Activated CD8-positive, alpha-beta T cell treated with anti-CD3 and anti-CD28 coated beads, Interleukin-2, amount 10 ng/mL, durations not matched to agents 7 days and 5 days (primary cell): ENCODE measurements around the gene VWA2. TPM values are rescaled to one million over a fixed set of nuclear protein-coding genes. Genes with fewer than 3 reads are reported as not detected.

ENCODE experiments used
- ATAC-seq: fragments of 150-1000 bp; cut with Tn5 transposase; one replicate; pipeline ENCODE4 v1.10.0; 2021; ENCODE audit warnings: moderate library complexity
- CTCF ChIA-PET: fragments of 350-600 bp; sonication (Branson Sonifier 250); formaldehyde crosslinking; loops from one replicate; lab custom pipeline; 2021; ENCODE audit warnings: antibody characterized with exemption; lab: Charles Lee
- POLR2A ChIA-PET: fragments of 350-600 bp; sonication (Branson Sonifier 250); formaldehyde crosslinking; loops from one replicate; lab custom pipeline; 2021; ENCODE audit warnings: antibody characterized with exemption; lab: Charles Lee
- DNase-seq: peaks from one replicate; pipeline ENCODE4 v3.0.0-alpha.2; 2020
- H3K27ac Mint-ChIP-seq: one replicate; pipeline ENCODE4 v1.8.0; 2021; ENCODE audit warnings: mild to moderate bottlenecking, mixed read lengths
- H3K27me3 Mint-ChIP-seq: one replicate; pipeline ENCODE4 v1.8.0; 2021; ENCODE audit warnings: low read depth, mixed read lengths
- H3K36me3 Mint-ChIP-seq: one replicate; pipeline ENCODE4 v1.8.0; 2021; ENCODE audit warnings: low read depth, mixed read lengths
- H3K4me1 Mint-ChIP-seq: one replicate; pipeline ENCODE4 v1.8.0; 2021; ENCODE audit warnings: low read depth, mixed read lengths
- H3K4me3 Mint-ChIP-seq: one replicate; pipeline ENCODE4 v1.8.0; 2021; ENCODE audit warnings: mild to moderate bottlenecking, mixed read lengths
- H3K9me3 Mint-ChIP-seq: one replicate; pipeline ENCODE4 v1.8.0; 2022; ENCODE audit warnings: mixed read lengths; ENCODE audit not compliant: insufficient read depth
- total RNA-seq, 2 experiments: library from RNA; stranded (reverse); gene quantifications; one replicate each; pipeline ENCODE4 v1.2.3, GENCODE V29; 2021

The VWA2 gene
- total RNA-seq, 2 experiments from 2014 or later = not detected

- Mint-ChIP-seq H3K9me3 (no peaks in the 10 kb centered on the region), H3K36me3 (no peaks in the 10 kb centered on the region), H3K27me3 (peaks cover 13% of the 10 kb centered on the region), H3K4me3 (no peak overlapping the region), H3K27ac (no peak overlapping the region), H3K4me1 (no peaks in the 10 kb centered on the region)
- CTCF ChIA-PET = no interaction called here
- DNase-seq (no peak), ATAC-seq (no peak)
- POLR2A ChIA-PET = no interaction called here
These were observed 11.2 kb downstream of the VWA2 start for GRCh38 chr10:114250236-114250635.

GRCh38 chr10:114250716-114251115, 11.7 kb downstream of the VWA2 start:
- POLR2A ChIA-PET = no interaction called here
- CTCF ChIA-PET = no interaction called here
- H3K36me3 Mint-ChIP-seq = no peaks in the 10 kb centered on the region
- no peaks in the 10 kb centered on the region for H3K4me1 Mint-ChIP-seq
- DNase-seq (no peak), ATAC-seq (no peak)
- H3K9me3 Mint-ChIP-seq = no peaks in the 10 kb centered on the region
- peaks cover 9% of the 10 kb centered on the region for H3K27me3 Mint-ChIP-seq
- H3K4me3 Mint-ChIP-seq = no peak overlapping the region
- H3K27ac Mint-ChIP-seq = no peak overlapping the region

GRCh38 chr10:114252092-114252491, 13.0 kb downstream of the VWA2 start:
- peaks cover 9% of the 10 kb centered on the region for H3K27me3 Mint-ChIP-seq
- H3K4me1 Mint-ChIP-seq = no peaks in the 10 kb centered on the region
- no peak overlapping the region for H3K27ac Mint-ChIP-seq
- no peaks in the 10 kb centered on the region for H3K36me3 Mint-ChIP-seq
- ATAC-seq (peak; percentile 28), DNase-seq (no peak)
- H3K9me3 Mint-ChIP-seq = no peaks in the 10 kb centered on the region
- POLR2A ChIA-PET = no interaction called here
- H3K4me3 Mint-ChIP-seq = no peak overlapping the region
- CTCF ChIA-PET = no interaction called here

GRCh38 chr10:114252883-114253282, 13.8 kb downstream of the VWA2 start:
- ATAC-seq (peak; percentile 46), DNase-seq (no peak)
- Mint-ChIP-seq H3K9me3 (no peaks in the 10 kb centered on the region), H3K4me1 (no peaks in the 10 kb centered on the region), H3K4me3 (no peak overlapping the region), H3K27ac (no peak overlapping the region), H3K27me3 (peaks cover 9% of the 10 kb centered on the region), H3K36me3 (no peaks in the 10 kb centered on the region)
- ChIA-PET POLR2A (no interaction called here), CTCF (interaction anchor here (1.3 kb wide), 1 partner anchor 185 kb away, joined by 3 read pairs; no protein-coding TSS in a partner anchor)

GRCh38 chr10:114255227-114255626, 16.2 kb downstream of the VWA2 start:
- ChIA-PET POLR2A (no interaction called here), CTCF (no interaction called here)
- ATAC-seq = no peak
- no peak for DNase-seq
- no peaks in the 10 kb centered on the region for H3K4me1 Mint-ChIP-seq
- H3K9me3 Mint-ChIP-seq = no peaks in the 10 kb centered on the region
- no peak overlapping the region for H3K4me3 Mint-ChIP-seq
- no peak overlapping the region for H3K27ac Mint-ChIP-seq
- peaks cover 3% of the 10 kb centered on the region for H3K27me3 Mint-ChIP-seq
- H3K36me3 Mint-ChIP-seq = no peaks in the 10 kb centered on the region

- Mint-ChIP-seq H3K27ac (no peak overlapping the region), H3K36me3 (no peaks in the 10 kb centered on the region), H3K4me1 (no peaks in the 10 kb centered on the region), H3K9me3 (no peaks in the 10 kb centered on the region), H3K4me3 (no peak overlapping the region), H3K27me3 (no peaks in the 10 kb centered on the region)
- ATAC-seq (no peak), DNase-seq (no peak)
- ChIA-PET CTCF (no interaction called here), POLR2A (no interaction called here)
These were observed 17.1 kb downstream of the VWA2 start for GRCh38 chr10:114256008-114256765.

- Mint-ChIP-seq H3K9me3 (no peaks in the 10 kb centered on the region), H3K27me3 (no peaks in the 10 kb centered on the region), H3K36me3 (no peaks in the 10 kb centered on the region), H3K4me3 (no peak overlapping the region), H3K4me1 (no peaks in the 10 kb centered on the region), H3K27ac (no peak overlapping the region)
- DNase-seq (no peak), ATAC-seq (no peak)
- ChIA-PET POLR2A (no interaction called here), CTCF (no interaction called here)
These were observed 17.8 kb downstream of the VWA2 start for GRCh38 chr10:114256822-114257221.

GRCh38 chr10:114257498-114257897, 18.4 kb downstream of the VWA2 start:
- H3K36me3 Mint-ChIP-seq = no peaks in the 10 kb centered on the region
- POLR2A ChIA-PET = no interaction called here
- ATAC-seq (no peak), DNase-seq (no peak)
- H3K27me3 Mint-ChIP-seq = no peaks in the 10 kb centered on the region
- no peak overlapping the region for H3K27ac Mint-ChIP-seq
- CTCF ChIA-PET = no interaction called here
- no peaks in the 10 kb centered on the region for H3K4me1 Mint-ChIP-seq
- no peaks in the 10 kb centered on the region for H3K9me3 Mint-ChIP-seq
- no peak overlapping the region for H3K4me3 Mint-ChIP-seq

- H3K36me3 Mint-ChIP-seq = no peaks in the 10 kb centered on the region
- ATAC-seq (no peak), DNase-seq (no peak)
- H3K9me3 Mint-ChIP-seq = no peaks in the 10 kb centered on the region
- H3K4me3 Mint-ChIP-seq = no peak overlapping the region
- H3K27ac Mint-ChIP-seq = no peak overlapping the region
- CTCF ChIA-PET = interaction anchor here (0.8 to 1.1 kb wide), 2 partner anchors 20 to 46 kb away, joined by 4 to 6 read pairs; no protein-coding TSS in a partner anchor
- POLR2A ChIA-PET = no interaction called here
- no peaks in the 10 kb centered on the region for H3K27me3 Mint-ChIP-seq
- H3K4me1 Mint-ChIP-seq = no peaks in the 10 kb centered on the region
These were observed 19.3 kb downstream of the VWA2 start for GRCh38 chr10:114258274-114258840.

- no peaks in the 10 kb centered on the region for H3K36me3 Mint-ChIP-seq
- H3K9me3 Mint-ChIP-seq = no peaks in the 10 kb centered on the region
- DNase-seq (no peak), ATAC-seq (no peak)
- no peak overlapping the region for H3K4me3 Mint-ChIP-seq
- H3K27me3 Mint-ChIP-seq = peaks cover 2% of the 10 kb centered on the region
- CTCF ChIA-PET = no interaction called here
- H3K27ac Mint-ChIP-seq = no peak overlapping the region
- POLR2A ChIA-PET = no interaction called here
- no peaks in the 10 kb centered on the region for H3K4me1 Mint-ChIP-seq
These were observed 20.8 kb downstream of the VWA2 start for GRCh38 chr10:114259824-114260223.

GRCh38 chr10:114260366-114260765, 21.3 kb downstream of the VWA2 start:
- no peaks in the 10 kb centered on the region for H3K4me1 Mint-ChIP-seq
- no peaks in the 10 kb centered on the region for H3K36me3 Mint-ChIP-seq
- ATAC-seq = no peak
- H3K27ac Mint-ChIP-seq = no peak overlapping the region
- peaks cover 2% of the 10 kb centered on the region for H3K27me3 Mint-ChIP-seq
- no peaks in the 10 kb centered on the region for H3K9me3 Mint-ChIP-seq
- DNase-seq = no peak
- no peak overlapping the region for H3K4me3 Mint-ChIP-seq
- CTCF ChIA-PET = no interaction called here
- POLR2A ChIA-PET = no interaction called here

- DNase-seq = no peak
- H3K27me3 Mint-ChIP-seq = peaks cover 2% of the 10 kb centered on the region
- no peak overlapping the region for H3K4me3 Mint-ChIP-seq
- no peak overlapping the region for H3K27ac Mint-ChIP-seq
- H3K9me3 Mint-ChIP-seq = no peaks in the 10 kb centered on the region
- no peaks in the 10 kb centered on the region for H3K36me3 Mint-ChIP-seq
- ATAC-seq = no peak
- ChIA-PET POLR2A (interaction anchor here (0.7 kb wide), 1 partner anchor 206 kb away, joined by 3 read pairs; no protein-coding TSS in a partner anchor), CTCF (no interaction called here)
- H3K4me1 Mint-ChIP-seq = no peaks in the 10 kb centered on the region
These were observed 22.0 kb downstream of the VWA2 start for GRCh38 chr10:114261076-114261475.
